Skeletal muscle cell (primary cell): ENCODE measurements around the gene NHS.

ENCODE experiments used
- DNase-seq: peaks from one replicate; pipeline ENCODE4 v3.0.0-alpha.2; 2010; ENCODE audit warnings: low read depth
- H3K4me3 ChIP-seq: 2 replicates; pipeline ENCODE4 v1.5.1; 2011; ENCODE audit warnings: low read depth, mild to moderate bottlenecking, control low read depth, low read length, moderate library complexity

The NHS gene

DNA sequence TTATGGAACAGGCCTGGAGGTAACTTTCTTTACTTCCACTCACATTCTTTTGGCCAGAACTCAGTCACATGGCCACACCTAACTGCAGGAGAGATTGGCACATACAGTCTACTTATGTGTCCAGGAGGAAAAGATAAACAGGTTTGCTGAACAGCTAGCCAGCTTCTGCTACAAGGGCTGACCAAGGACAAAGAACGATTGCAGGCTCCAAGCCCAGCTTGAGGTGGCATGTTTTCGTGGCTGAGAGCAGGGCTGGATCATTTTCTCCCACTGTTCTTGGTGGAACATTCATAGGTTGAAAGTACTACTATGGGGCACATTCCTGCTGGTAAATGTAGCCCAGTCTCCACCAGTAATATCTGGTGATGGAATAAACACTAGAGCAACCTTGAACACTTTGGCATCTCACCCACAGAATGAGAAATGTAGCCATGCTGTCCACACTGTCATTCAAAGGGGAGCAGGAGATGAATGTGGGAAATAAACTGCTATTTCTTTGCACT is 28.2 kb downstream of the NHS start:
- H3K4me3 ChIP-seq, result no peak overlapping the region
- DNase-seq, result no peak

DNA sequence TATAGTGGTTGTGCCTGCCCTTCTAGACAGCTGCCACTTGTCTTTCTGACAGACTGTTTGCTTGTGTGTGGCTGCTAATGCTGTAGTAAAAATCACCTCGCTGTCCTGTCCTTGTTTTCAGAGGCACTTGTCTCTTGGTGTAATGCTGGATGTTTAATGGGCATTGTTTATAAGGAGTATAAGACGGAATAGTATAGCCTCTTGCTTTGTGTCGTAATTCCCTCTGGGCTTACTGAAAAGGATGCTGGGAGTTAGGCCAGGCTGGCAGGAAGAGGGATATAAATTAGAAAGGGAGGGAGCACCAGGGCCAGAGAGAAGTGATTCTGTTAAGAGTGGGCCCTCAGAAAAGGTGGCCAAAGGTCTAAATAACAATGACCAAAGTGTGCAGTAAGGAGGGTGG is 29.0 kb downstream of the NHS start:
- DNase-seq, result no peak
- no peak overlapping the region for H3K4me3 ChIP-seq

DNA sequence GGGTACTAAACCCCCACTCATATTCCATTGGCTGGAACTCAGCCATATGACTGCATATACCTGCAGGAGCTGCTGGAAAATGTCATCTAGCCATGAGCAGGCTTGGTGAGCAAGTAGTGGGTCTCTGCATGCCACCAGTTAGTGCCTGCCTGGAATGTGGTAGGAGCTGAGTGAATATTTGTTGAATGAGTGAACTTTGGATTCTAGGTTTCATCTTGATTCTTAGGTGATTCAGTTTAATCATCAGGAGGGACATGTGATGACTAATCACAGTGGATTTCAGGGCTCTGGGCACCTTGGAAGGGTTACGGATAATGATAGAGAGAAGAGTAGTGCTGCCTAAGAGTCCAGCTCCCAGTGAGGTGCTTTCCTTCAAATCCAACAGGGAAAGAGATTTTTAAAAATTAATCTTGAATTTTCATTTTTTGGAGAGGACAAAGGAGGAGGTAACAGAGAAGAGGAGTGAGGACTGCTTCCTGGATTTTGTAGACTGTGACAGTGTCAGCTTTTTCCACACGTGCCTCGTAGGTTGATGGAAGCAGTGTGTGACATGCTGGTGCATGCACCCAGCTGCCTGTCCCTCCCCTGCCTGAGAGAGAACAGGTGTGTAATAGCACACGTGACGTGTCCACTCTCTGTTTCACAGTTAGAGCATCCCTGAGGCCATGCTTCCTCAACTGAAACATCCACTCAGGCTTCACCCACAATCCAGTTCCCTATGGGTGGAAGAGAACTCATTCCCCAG is 30.4 kb downstream of the NHS start:
- no peak for DNase-seq
- H3K4me3 ChIP-seq, result no peak overlapping the region

GRCh38 chrX:17409566-17410290 is 34.7 kb downstream of the NHS start:
- H3K4me3 ChIP-seq, result no peak overlapping the region
- no peak for DNase-seq

- DNase-seq, result no peak
- H3K4me3 ChIP-seq, result no peak overlapping the region
Measured at GRCh38 chrX:17410651-17411050, 35.7 kb downstream of the NHS start.

DNA sequence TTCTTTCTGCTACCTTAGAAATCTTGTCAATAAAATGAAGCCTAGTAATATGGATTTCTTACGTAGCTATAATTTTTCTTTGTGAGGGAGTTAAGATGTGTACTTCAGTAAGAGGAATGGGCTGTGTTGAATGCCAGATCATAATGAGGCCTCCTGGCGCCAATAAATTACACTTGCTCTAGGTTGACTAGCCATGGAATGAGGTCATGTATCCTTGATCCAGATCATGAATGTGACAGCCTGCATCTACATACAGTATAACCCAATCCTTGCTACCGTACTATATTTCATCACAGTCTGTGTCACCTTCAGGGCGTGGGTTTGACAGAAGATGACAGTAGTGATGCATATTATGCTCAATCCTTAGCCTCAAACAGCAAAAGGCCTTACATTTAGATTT is 36.2 kb downstream of the NHS start:
- DNase-seq, result no peak
- H3K4me3 ChIP-seq, result no peak overlapping the region

GRCh38 chrX:17412692-17413091 is 37.7 kb downstream of the NHS start:
- H3K4me3 ChIP-seq, result no peak overlapping the region
- peak; percentile 38 for DNase-seq

DNA sequence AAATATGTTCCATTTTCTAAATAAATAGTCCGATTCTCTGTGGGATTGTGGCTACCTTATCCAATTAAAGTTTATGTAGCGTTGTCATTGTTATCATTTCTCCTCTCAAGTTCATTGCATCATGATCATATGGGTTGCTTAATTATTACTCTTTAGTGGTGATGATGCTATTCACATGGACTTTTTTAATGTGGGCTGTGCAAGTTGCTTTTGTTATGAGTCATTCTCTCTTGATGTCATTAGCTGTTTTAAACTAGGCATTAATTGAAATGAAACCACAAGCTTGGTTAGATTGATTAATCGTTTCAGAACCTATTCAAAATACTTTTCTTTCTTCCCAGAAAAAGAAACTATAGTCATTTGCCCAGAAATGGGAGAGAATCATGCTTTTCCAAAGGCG is 38.2 kb downstream of the NHS start:
- no peak overlapping the region for H3K4me3 ChIP-seq
- peak; percentile 57 for DNase-seq

- DNase-seq, result no peak
Measured at GRCh38 chrX:17414027-17414658, 39.1 kb downstream of the NHS start.

GRCh38 chrX:17414839-17415238 is 39.8 kb downstream of the NHS start:
- H3K4me3 ChIP-seq, result no peak overlapping the region
- DNase-seq, result no peak

More at GRCh38 chrX:17414027-17414658, 39.1 kb downstream of the NHS start:
- no peak overlapping the region for H3K4me3 ChIP-seq

DNA sequence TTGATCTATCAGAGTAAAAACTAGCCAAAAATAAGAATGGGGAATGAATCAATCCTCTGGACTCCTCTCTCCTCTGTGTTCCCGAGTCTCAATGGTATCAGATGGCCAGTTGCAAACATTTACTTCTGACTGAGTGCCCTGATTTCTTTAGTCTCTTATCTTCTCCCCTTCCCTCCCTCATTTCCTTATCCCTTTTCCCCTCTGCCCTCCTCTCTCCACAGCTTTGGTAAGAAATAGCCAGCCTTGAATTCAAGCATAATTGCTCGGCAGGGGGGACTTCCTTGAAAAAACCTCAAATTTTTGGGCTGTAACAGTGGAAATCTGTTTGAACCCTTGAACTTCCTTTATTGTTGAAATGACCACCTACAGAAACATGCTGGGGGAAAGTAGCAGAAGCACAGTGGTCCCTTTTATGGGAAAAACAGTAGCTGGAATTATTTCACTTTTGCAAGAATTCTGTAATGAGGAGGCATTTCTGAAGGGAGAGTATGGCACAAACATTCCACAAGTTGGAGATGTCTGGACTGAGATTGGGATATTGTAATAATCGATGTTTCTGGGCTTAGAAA is 40.3 kb downstream of the NHS start:
- DNase-seq, result no peak
- H3K4me3 ChIP-seq, result no peak overlapping the region

DNA sequence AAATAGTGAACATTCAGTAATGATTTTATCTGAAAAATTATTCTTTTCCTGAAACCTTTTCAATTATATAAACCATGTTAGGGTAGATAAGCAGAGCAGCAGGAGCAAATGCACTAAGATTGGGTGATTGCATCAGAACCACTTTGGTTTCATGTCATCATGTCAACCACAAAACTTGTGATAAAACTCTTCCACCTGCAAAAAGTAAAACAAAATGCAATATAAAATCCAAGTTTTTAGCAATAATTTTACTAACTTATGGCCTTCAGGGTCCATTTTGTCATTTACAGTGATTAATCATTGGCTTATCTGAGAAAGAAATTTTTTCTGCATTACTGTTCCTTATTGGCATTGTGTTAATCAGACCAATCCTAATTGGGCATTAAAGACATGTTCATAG is 42.4 kb downstream of the NHS start:
- H3K4me3 ChIP-seq, result no peak overlapping the region
- DNase-seq, result no peak

GRCh38 chrX:17425136-17425535 is 50.1 kb downstream of the NHS start:
- H3K4me3 ChIP-seq, result no peak overlapping the region
- no peak for DNase-seq

DNA sequence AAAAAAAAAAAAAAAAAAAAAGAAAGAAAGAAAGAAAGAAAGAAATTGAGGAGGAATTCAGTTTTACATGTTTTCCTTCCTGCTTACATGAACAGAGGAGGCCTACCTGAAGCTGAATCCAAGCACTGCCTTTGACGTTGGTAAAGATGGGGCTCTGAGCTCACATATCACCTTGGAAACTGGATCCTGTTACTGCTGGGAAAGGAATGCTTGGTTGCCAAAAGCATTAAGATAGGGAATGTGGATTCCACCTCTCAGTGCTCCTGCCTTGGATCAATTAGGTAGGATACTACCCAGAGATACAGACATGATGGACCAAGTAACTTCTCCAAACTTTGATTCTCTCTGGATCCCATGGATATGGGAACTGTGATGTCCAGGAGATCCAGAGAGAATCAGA is 50.6 kb downstream of the NHS start:
- no peak for DNase-seq
- no peak overlapping the region for H3K4me3 ChIP-seq

GRCh38 chrX:17431171-17431570 is 56.2 kb downstream of the NHS start:
- no peak for DNase-seq
- no peak overlapping the region for H3K4me3 ChIP-seq

GRCh38 chrX:17432158-17432557 is 57.2 kb downstream of the NHS start:
- no peak for DNase-seq
- H3K4me3 ChIP-seq, result no peak overlapping the region

- DNase-seq, result no peak
- no peak overlapping the region for H3K4me3 ChIP-seq
Measured at GRCh38 chrX:17433965-17434364, 59.0 kb downstream of the NHS start.

DNA sequence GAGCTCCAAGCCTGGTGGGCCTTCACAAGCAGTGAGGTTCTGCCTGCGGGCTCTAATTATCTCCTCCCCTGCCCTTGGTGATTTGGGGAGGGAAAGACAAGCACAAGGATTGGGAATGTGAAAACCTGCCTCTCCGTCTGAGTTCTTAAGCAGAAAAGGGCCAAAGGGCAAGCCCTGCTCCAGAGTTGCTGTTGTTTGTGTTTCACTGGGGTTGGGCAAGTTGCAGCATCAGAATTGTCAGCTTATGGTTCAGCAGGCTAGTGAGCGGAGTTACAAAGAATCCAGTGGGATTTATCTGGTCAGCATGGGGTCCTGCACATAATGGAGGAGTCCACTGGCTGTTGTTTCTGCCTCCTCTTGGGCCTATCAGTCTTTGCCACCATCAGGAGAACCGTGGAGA is 60.5 kb downstream of the NHS start:
- DNase-seq, result no peak
- no peak overlapping the region for H3K4me3 ChIP-seq

- no peak for DNase-seq
- H3K4me3 ChIP-seq, result no peak overlapping the region
Measured at GRCh38 chrX:17438221-17438620, 63.2 kb downstream of the NHS start.

GRCh38 chrX:17440258-17440657 is 65.3 kb downstream of the NHS start:
- no peak for DNase-seq
- no peak overlapping the region for H3K4me3 ChIP-seq
